H9 (cell line): ENCODE measurements around the gene CREB5. TPM values are rescaled to one million over a fixed set of nuclear protein-coding genes. Genes with fewer than 3 reads are reported as not detected.

Experiments used
- DNase-seq: peaks from one replicate; pipeline ENCODE4 v3.0.0-alpha.2; 2017
- H2AFZ ChIP-seq: one replicate; pipeline ENCODE4 v1.6.1; 2013; ENCODE audit warnings: mild to moderate bottlenecking, low read length, control low read depth, moderate library complexity
- H2AK5ac ChIP-seq: 2 replicates; pipeline ENCODE4 v1.6.1; 2013; ENCODE audit warnings: low read length, control low read depth, mixed read lengths; ENCODE audit not compliant: insufficient read length
- H2BK120ac ChIP-seq: one replicate; pipeline ENCODE4 v1.6.1; 2013; ENCODE audit warnings: low read depth, mild to moderate bottlenecking, low read length, control low read depth, inconsistent platforms; ENCODE audit not compliant: poor library complexity, severe bottlenecking
- H2BK12ac ChIP-seq: 2 replicates; pipeline ENCODE4 v1.6.1; 2013; ENCODE audit warnings: low read length, control low read depth, mixed read lengths, low read depth; ENCODE audit not compliant: insufficient read length
- H2BK15ac ChIP-seq: 2 replicates; pipeline ENCODE4 v1.6.1; 2013; ENCODE audit warnings: low read depth, low read length, control low read depth
- H2BK20ac ChIP-seq: one replicate; pipeline ENCODE4 v1.6.1; 2013; ENCODE audit warnings: low read depth, mild to moderate bottlenecking, low read length, control low read depth, inconsistent platforms; ENCODE audit not compliant: poor library complexity, severe bottlenecking
- H2BK5ac ChIP-seq: 2 replicates; pipeline ENCODE4 v1.6.1; 2013; ENCODE audit warnings: low read length, control low read depth, mixed read lengths; ENCODE audit not compliant: insufficient read length
- H3K14ac ChIP-seq: 2 replicates; pipeline ENCODE4 v1.6.1; 2013; ENCODE audit warnings: low read length, control low read depth; ENCODE audit not compliant: insufficient read depth
- H3K18ac ChIP-seq: 2 replicates; pipeline ENCODE4 v1.6.1; 2013; ENCODE audit warnings: low read depth, mild to moderate bottlenecking, mixed read lengths, low read length, control low read depth; ENCODE audit not compliant: insufficient read length
- H3K23ac ChIP-seq: 2 replicates; pipeline ENCODE4 v1.6.1; 2013; ENCODE audit warnings: low read length, control low read depth, mixed read lengths, low read depth; ENCODE audit not compliant: insufficient read length
- H3K23me2 ChIP-seq: 2 replicates; pipeline ENCODE4 v1.6.1; 2013; ENCODE audit warnings: low read depth, mild to moderate bottlenecking, mixed read lengths, low read length, control low read depth; ENCODE audit not compliant: insufficient read length, poor library complexity, severe bottlenecking
- H3K27ac ChIP-seq: 2 replicates; pipeline ENCODE4 v1.5.1; 2013; ENCODE audit warnings: low read length, control low read depth, mixed read lengths, low read depth; ENCODE audit not compliant: insufficient read length
- H3K27me3 ChIP-seq: 2 replicates; pipeline ENCODE4 v1.6.1; 2013; ENCODE audit warnings: low read length, control low read depth, inconsistent platforms; ENCODE audit not compliant: insufficient read depth
- H3K4ac ChIP-seq: 2 replicates; pipeline ENCODE4 v1.6.1; 2013; ENCODE audit warnings: low read depth, mild to moderate bottlenecking, control low read depth, inconsistent platforms, low read length, moderate library complexity
- H3K4me1 ChIP-seq: 2 replicates; pipeline ENCODE4 v1.6.1; 2013; ENCODE audit warnings: low read length, control low read depth, inconsistent platforms; ENCODE audit not compliant: insufficient read depth
- H3K4me2 ChIP-seq: 2 replicates; pipeline ENCODE4 v1.6.1; 2013; ENCODE audit warnings: low read length, control low read depth, mixed read lengths; ENCODE audit not compliant: insufficient read length, insufficient read depth
- H3K56ac ChIP-seq: 2 replicates; pipeline ENCODE4 v1.6.1; 2013; ENCODE audit warnings: low read depth, mild to moderate bottlenecking, mixed read lengths, low read length, control low read depth; ENCODE audit not compliant: insufficient read length
- H3K79me1 ChIP-seq: 2 replicates; pipeline ENCODE4 v1.6.1; 2013; ENCODE audit warnings: low read depth, mild to moderate bottlenecking, moderate library complexity, low read length, control low read depth, inconsistent platforms; ENCODE audit not compliant: insufficient read depth, poor library complexity, severe bottlenecking
- H3K79me2 ChIP-seq: 2 replicates; pipeline ENCODE4 v1.6.1; 2013; ENCODE audit warnings: low read length, control low read depth, inconsistent platforms; ENCODE audit not compliant: insufficient read depth
- H3K9ac ChIP-seq: 2 replicates; pipeline ENCODE4 v1.6.1; 2013; ENCODE audit warnings: low read length, control low read depth, mixed read lengths; ENCODE audit not compliant: insufficient read length; ENCODE audit errors: extremely low read depth
- H3K9me3 ChIP-seq: one replicate; pipeline ENCODE4 v1.6.1; 2013; ENCODE audit warnings: low read depth, low read length, inconsistent platforms; ENCODE audit not compliant: control insufficient read depth
- H3T11ph ChIP-seq: one replicate; pipeline ENCODE4 v1.6.1; 2013; ENCODE audit warnings: mild to moderate bottlenecking, low read length, control low read depth, inconsistent platforms
- H4K20me1 ChIP-seq: one replicate; pipeline ENCODE4 v1.6.1; 2013; ENCODE audit not compliant: control insufficient read depth, insufficient read length, insufficient read depth
- H4K5ac ChIP-seq: 2 replicates; pipeline ENCODE4 v1.6.1; 2013; ENCODE audit warnings: low read depth, mild to moderate bottlenecking, mixed read lengths, low read length, control low read depth; ENCODE audit not compliant: insufficient read length
- H4K8ac ChIP-seq: replicated peaks from 2 replicates; pipeline ENCODE4 v1.6.1; 2013; ENCODE audit warnings: low read length, control low read depth, mixed read lengths, low read depth; ENCODE audit not compliant: insufficient read length
- H4K91ac ChIP-seq: 2 replicates; pipeline ENCODE4 v1.6.1; 2013; ENCODE audit warnings: low read depth, mild to moderate bottlenecking, moderate library complexity, mixed read lengths, low read length, control low read depth; ENCODE audit not compliant: insufficient read length
- H3K27ac Mint-ChIP-seq, 3 experiments: 2 replicates in 2 of 3; 3 replicates in 1 of 3; pipeline ENCODE4 v1.8.0; 2020 to 2021; ENCODE audit warnings: mixed read lengths in 3 of 3, mild to moderate bottlenecking in 1 of 3, moderate library complexity in 1 of 3
- H3K27me3 Mint-ChIP-seq: 2 replicates; pipeline ENCODE4 v1.8.0; 2021; ENCODE audit warnings: low read depth, mild to moderate bottlenecking, moderate library complexity, mixed read lengths
- H3K36me3 Mint-ChIP-seq, 3 experiments: 2 replicates in 2 of 3; 3 replicates in 1 of 3; pipeline ENCODE4 v1.8.0; 2020 to 2021; ENCODE audit warnings: low read depth in 3 of 3, mixed read lengths in 3 of 3; ENCODE audit not compliant: insufficient read depth in 1 of 3
- H3K4me1 Mint-ChIP-seq, 2 experiments: 2 replicates each; pipeline ENCODE4 v1.8.0; 2020; ENCODE audit warnings: mixed read lengths in 2 of 2
- H3K4me3 Mint-ChIP-seq, 2 experiments: 2 replicates in 1 of 2; 3 replicates in 1 of 2; pipeline ENCODE4 v1.8.0; 2020 to 2021; ENCODE audit warnings: mild to moderate bottlenecking in 2 of 2, mixed read lengths in 2 of 2, moderate library complexity in 1 of 2
- H3K9me3 Mint-ChIP-seq, 2 experiments: 2 replicates in 1 of 2; 3 replicates in 1 of 2; pipeline ENCODE4 v1.8.0; 2020; ENCODE audit warnings: mild to moderate bottlenecking in 2 of 2, mixed read lengths in 2 of 2, moderate library complexity in 1 of 2
- CTCF ChIP-seq: fragments of 200-600 bp; sonication (generic); conservative IDR thresholded peaks from 3 replicates; pipeline ENCODE4 v1.8.0; 2021; ENCODE audit warnings: antibody characterized with exemption, mild to moderate bottlenecking
- WGBS: extraction: QIAGEN DNeasy Blood & Tissue Kit; methylation state at CpG from one replicate; pipeline ENCODE4 v1.1.7; 2013; ENCODE audit warnings: missing lambda C conversion rate, low lambda C conversion rate, mixed read lengths; ENCODE audit not compliant: insufficient read length; ENCODE audit errors: extremely low coverage; 5-methylcytosine and 5-hydroxymethylcytosine counted together
- total RNA-seq: library from RNA; stranded (reverse); gene quantifications from 2 replicates; pipeline ENCODE4 v1.2.1, GENCODE V29; 2021

CREB5 gene
- total RNA-seq, 1 experiment from 2014 or later: 4.0 TPM

- Histone ChIP-seq H3K9me3 (no peaks in the 10 kb centered on the region), H2AK5ac (no peak overlapping the region), H3K27me3 (no peaks in the 10 kb centered on the region), H2BK120ac (no peak overlapping the region), H3K23ac (no peak overlapping the region), H3K27ac (no peak overlapping the region), H3K23me2 (no peaks in the 10 kb centered on the region), H3K9ac (no peak overlapping the region), H2BK20ac (no peak overlapping the region), H3K14ac (no peak overlapping the region), H3K4ac (no peak overlapping the region), H4K20me1 (no peaks in the 10 kb centered on the region), H2AFZ (no peak overlapping the region), H3K18ac (no peak overlapping the region), H3K4me1 (peaks cover 12% of the 10 kb centered on the region; the same call in 1 of the 2 replicates), H4K91ac (no peak overlapping the region), H3K79me2 (no peaks in the 10 kb centered on the region), H3K56ac (no peak overlapping the region), H2BK15ac (no peak overlapping the region), H3K4me2 (no peak overlapping the region), H3K79me1 (no peaks in the 10 kb centered on the region), H4K5ac (no peak overlapping the region), H2BK12ac (no peak overlapping the region), H2BK5ac (no peak overlapping the region), H3T11ph (no peak overlapping the region), H4K8ac (no peak overlapping the region)
- no peaks in the 10 kb centered on the region for H3K9me3 Mint-ChIP-seq
- TF ChIP-seq CTCF: no peak
- no peak overlapping the region for H3K4me3 Mint-ChIP-seq
- no peaks in the 10 kb centered on the region for H3K36me3 Mint-ChIP-seq
- no peak overlapping the region for H3K27ac Mint-ChIP-seq
- peaks cover 27 to 30% of the 10 kb centered on the region in 2 experiments for H3K4me1 Mint-ChIP-seq
- no peaks in the 10 kb centered on the region for H3K27me3 Mint-ChIP-seq
- no CpG with 5 or more reads among the region's 5 CpGs for WGBS
- no peak for DNase-seq
These were observed 162.9 kb downstream of the CREB5 start for GRCh38 chr7:28575241-28575643.
